Pancreas (tissue), 10 donors: Measurements from ENCODE around the gene ALDH1L1. TPM values are rescaled to one million over a fixed set of nuclear protein-coding genes. Genes with fewer than 3 reads are reported as not detected.

ENCODE experiments used
- ATAC-seq, 4 donors: fragments of 200-7000 bp; cut with Tn5 transposase; one replicate each; pipeline versions ENCODE4 v1.8.0 to v1.9.1; 2020; ENCODE audit warnings: mild to moderate bottlenecking in 4 of 4, moderate library complexity in 4 of 4
- DNase-seq, 6 donors: peaks; one replicate each; pipeline ENCODE4 v3.0.0-alpha.2; 2020
- FAIRE-seq: peaks from 2 replicates; lab custom pipeline; 2012; peaks lifted over from hg19 to GRCh38; lab: Jason Lieb, UNC
- H3K27ac ChIP-seq, 4 donors: fragments of 200-600 bp; sonication (generic); 1 replicate in 3 of 4; 2 replicates in 1 of 4; pipeline versions ENCODE4 v1.5.0 to v1.8.0; 2020
- H3K27me3 ChIP-seq, 4 donors: fragments of 200-600 bp; one replicate each; pipeline ENCODE4 v1.8.0; 2021
- H3K36me3 ChIP-seq, 3 donors: fragments of 200-600 bp; sonication (generic) in 1 of 3; one replicate each; pipeline versions ENCODE4 v1.5.0 to v1.8.0; 2020 to 2021
- H3K4me1 ChIP-seq, 3 donors: fragments of 200-600 bp; one replicate each; pipeline ENCODE4 v1.8.0; 2021
- H3K4me3 ChIP-seq, 4 donors: fragments of 200-600 bp; sonication (generic) in 2 of 4; one replicate each; pipeline versions ENCODE4 v1.5.0 to v1.8.0; 2020 to 2021
- H3K9me3 ChIP-seq, 4 donors: fragments of 200-600 bp; one replicate each; pipeline ENCODE4 v1.8.0; 2021
- CTCF ChIP-seq, 4 donors: fragments of 200-600 bp; sonication (generic) in 3 of 4; IDR thresholded peaks; one replicate each; pipeline versions ENCODE4 v1.5.0 to v1.8.0; 2021; ENCODE audit warnings: antibody characterized with exemption in 4 of 4
- WGBS, 2 donors: extraction: QIAGEN DNeasy Blood & Tissue Kit; methylation state at CpG; one replicate each; pipeline ENCODE4 v1.1.7; 2013; 5-methylcytosine and 5-hydroxymethylcytosine counted together
- intact Hi-C, 3 donors: fragments of 100-400 bp; cut with DNase I; formaldehyde crosslinking; loops; one replicate each; pipeline versions ENCODE4 v1.11.1 to v1.14.2; 2022
- polyA plus RNA-seq, 2 donors: library from polyadenylated mRNA; stranded (reverse); fragments of 200-250 nt; gene quantifications; one replicate each; pipeline ENCODE4 v1.2.3, GENCODE V29; 2013
- total RNA-seq, 6 donors: library from RNA; stranded (reverse); fragmentation: NEBNext Ultra II Directional in 4 of 6; extraction: Animal tissue kit (Norgen Biotek cat#: 25700) in 4 of 6; gene quantifications; one replicate each; pipeline versions ENCODE4 v1.2.1 to v1.2.4, GENCODE V29; 2021 to 2023
- donor health status: healthy with polysubstance abuse.
- donor health status: DM: no; HTN: no; CAD: no; lungs with moderate emphysema.
- donor health status: DM: no; HTN: no; CAD: no.
- donor health status: control.
- donor health status: control.
- donor health status: Bipolar disorder and iron deficiency.
- donor health status: DM: yes; HTN: yes; CAD: no.
- donor health status: DM: no; HTN: no; CAD: no.
- donor health status: DM: no; HTN: no; CAD: no.
- donor health status: DM: yes; HTN: yes; CAD: no.

The ALDH1L1 gene
- total and polyA plus RNA-seq, 8 donors = 15.4 to 46.3 (median 36.9) TPM

- FAIRE-seq (no peak), ATAC-seq (peak in 1 of 4 donors; percentile 7), DNase-seq (peak in 5 of 6 donors; percentile 11 to 63 (median 16))
These were observed 49.2 kb downstream of the ALDH1L1 start for GRCh38 chr3:126130981-126131745.

GRCh38 chr3:126130081-126130855 lies 50.1 kb downstream of the ALDH1L1 start:
- Histone ChIP-seq H3K4me3 (no peak overlapping the region), H3K4me1 (no peaks in the 10 kb centered on the region), H3K9me3 (no peaks in the 10 kb centered on the region), H3K27ac (no peak overlapping the region), H3K27me3 (no peaks in the 10 kb centered on the region), H3K36me3 (no peaks in the 10 kb centered on the region)
- intact Hi-C loops = loop anchor here in 2 of 3 donors (5.0 to 10.0 kb wide), 2 partner anchors 75 to 262 kb away; partner anchors contain the start of gene CFAP100 (in 1 of the 2)
- DNase-seq = peak in 5 of 6 donors; percentile 10 to 53 (median 13)
- 67 to 69% methylated on average over 15 of the region's 15 CpGs for WGBS, 2 donors
- ATAC-seq = peak in 3 of 4 donors; percentile 35 to 54 (median 49)
- no peak for FAIRE-seq
- TF ChIP-seq CTCF (IDR thresholded peaks at IDR 0.05) = no peak

More at GRCh38 chr3:126130981-126131745, 49.2 kb downstream of the ALDH1L1 start:
- TF ChIP-seq CTCF (IDR thresholded peaks at IDR 0.05) = no peak
- intact Hi-C loops = loop anchor here in 2 of 3 donors (5.0 to 10.0 kb wide), 2 partner anchors 74 to 261 kb away; partner anchors contain the start of gene CFAP100 (in 1 of the 2)
- Histone ChIP-seq H3K9me3 (no peaks in the 10 kb centered on the region), H3K36me3 (no peaks in the 10 kb centered on the region), H3K4me1 (no peaks in the 10 kb centered on the region), H3K4me3 (no peak overlapping the region), H3K27ac (no peak overlapping the region), H3K27me3 (no peaks in the 10 kb centered on the region)
- 75 to 84% methylated on average over 18 to 19 of the region's 19 CpGs for WGBS, 2 donors

DNA sequence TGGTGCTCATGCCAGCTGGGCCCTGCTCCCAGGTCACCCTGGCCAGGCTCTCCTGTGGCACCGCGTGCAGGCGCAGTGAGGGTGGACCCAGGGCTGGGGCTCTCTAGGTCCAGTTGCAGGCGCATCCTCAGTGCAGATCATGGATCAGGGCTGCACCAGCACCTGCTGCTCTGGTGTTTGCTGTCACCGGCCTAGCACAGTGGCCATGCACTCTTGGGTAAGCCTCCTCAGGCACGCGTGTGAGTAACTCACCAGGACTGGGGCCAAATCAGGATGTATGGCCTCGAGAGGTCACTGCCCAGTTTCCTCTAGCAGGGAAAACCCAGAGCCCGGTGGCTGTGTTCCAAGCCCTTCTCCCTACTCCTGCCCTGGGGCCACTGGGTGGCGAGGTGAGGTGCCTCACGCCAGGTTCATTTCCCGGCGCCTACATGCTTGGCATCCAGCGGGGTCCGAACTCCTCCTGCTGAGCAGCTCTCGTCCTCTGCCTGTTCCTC lies 50.9 kb downstream of the ALDH1L1 start:
- no peaks in the 10 kb centered on the region for H3K27me3 ChIP-seq

More for the DNA sequence above, 50.9 kb downstream of the ALDH1L1 start:
- H3K36me3 ChIP-seq = no peaks in the 10 kb centered on the region
- H3K27ac ChIP-seq = no peak overlapping the region
- H3K9me3 ChIP-seq = no peaks in the 10 kb centered on the region
- H3K4me1 ChIP-seq = no peaks in the 10 kb centered on the region
- H3K4me3 ChIP-seq = no peak overlapping the region
- whole genome bisulfite sequencing, 2 donors = 71 to 79% methylated on average over 16 of the region's 16 CpGs
- DNase-seq (peak in 5 of 6 donors; percentile 20 to 57 (median 39)), ATAC-seq (peak in 3 of 4 donors; percentile 35 to 51 (median 48)), FAIRE-seq (no peak)
- no peak for TF ChIP-seq CTCF (IDR thresholded peaks at IDR 0.05)
- intact Hi-C loops = no loop called here
